Measurements from ENCODE around the gene MYO18B. TPM values are rescaled to one million over a fixed set of nuclear protein-coding genes. Genes with fewer than 3 reads are reported as not detected.

The MYO18B gene
- total and polyA plus RNA-seq, 2 donors from 2014 or later = 0.19 to 0.41 TPM

GRCh38 chr22:25969901-25970300 lies 227.9 kb downstream of the MYO18B start:
- Histone ChIP-seq H3K9ac (ENCODE audit: low read length in 3 of 3) (no peak overlapping the region), H3K27me3 (ENCODE audit: control insufficient read depth, insufficient read depth, low read length) (no peaks in the 10 kb centered on the region), H3K36me3 (ENCODE audit: control insufficient read depth in 2 of 3, insufficient read depth in 3 of 3, low read length in 3 of 3) (no peaks in the 10 kb centered on the region), H3K4me3 (ENCODE audit: low read length in 3 of 3) (no peak overlapping the region), H3K4me1 (ENCODE audit: control insufficient read depth in 2 of 3, insufficient read depth in 2 of 3, low read depth in 1 of 3, low read length in 3 of 3) (no peaks in the 10 kb centered on the region), H3K9me3 (ENCODE audit: control insufficient read depth in 2 of 3, insufficient read depth in 1 of 3, low read length in 3 of 3) (no peaks in the 10 kb centered on the region), H3K27ac (ENCODE audit: low read depth in 2 of 2, low read length in 2 of 2) (no peak overlapping the region)
- intact Hi-C loops (cut with DNase I) = no loop called here
- no peak for DNase-seq
- FAIRE-seq = no peak
- TF ChIP-seq CTCF (IDR thresholded peaks at IDR 0.05; ENCODE audit: borderline replicate concordance, extremely low read depth, insufficient read depth) = no peak

- Histone ChIP-seq H3K36me3 (ENCODE audit: control insufficient read depth in 2 of 3, insufficient read depth in 3 of 3, low read length in 3 of 3) (no peaks in the 10 kb centered on the region), H3K4me3 (ENCODE audit: low read length in 3 of 3) (no peak overlapping the region), H3K4me1 (ENCODE audit: control insufficient read depth in 2 of 3, insufficient read depth in 2 of 3, low read depth in 1 of 3, low read length in 3 of 3) (no peaks in the 10 kb centered on the region), H3K9ac (ENCODE audit: low read length in 3 of 3) (no peak overlapping the region), H3K9me3 (ENCODE audit: control insufficient read depth in 2 of 3, insufficient read depth in 1 of 3, low read length in 3 of 3) (no peaks in the 10 kb centered on the region), H3K27ac (ENCODE audit: low read depth in 2 of 2, low read length in 2 of 2) (no peak overlapping the region), H3K27me3 (ENCODE audit: control insufficient read depth, insufficient read depth, low read length) (no peaks in the 10 kb centered on the region)
- no peak for FAIRE-seq
- intact Hi-C loops (cut with DNase I) = no loop called here
- no peak for TF ChIP-seq CTCF (IDR thresholded peaks at IDR 0.05; ENCODE audit: borderline replicate concordance, extremely low read depth, insufficient read depth)
- DNase-seq = peak in 3 of 5 donors; percentile 14 to 68 (median 16)
These were observed 228.5 kb downstream of the MYO18B start for GRCh38 chr22:25970374-25970911.

- Histone ChIP-seq H3K27ac (ENCODE audit: low read depth in 2 of 2, low read length in 2 of 2) (no peak overlapping the region), H3K27me3 (ENCODE audit: control insufficient read depth, insufficient read depth, low read length) (no peaks in the 10 kb centered on the region), H3K9me3 (ENCODE audit: control insufficient read depth in 2 of 3, insufficient read depth in 1 of 3, low read length in 3 of 3) (no peaks in the 10 kb centered on the region), H3K36me3 (ENCODE audit: control insufficient read depth in 2 of 3, insufficient read depth in 3 of 3, low read length in 3 of 3) (no peaks in the 10 kb centered on the region), H3K4me3 (ENCODE audit: low read length in 3 of 3) (no peak overlapping the region), H3K4me1 (ENCODE audit: control insufficient read depth in 2 of 3, insufficient read depth in 2 of 3, low read depth in 1 of 3, low read length in 3 of 3) (no peaks in the 10 kb centered on the region), H3K9ac (ENCODE audit: low read length in 3 of 3) (no peak overlapping the region)
- no peak for TF ChIP-seq CTCF (IDR thresholded peaks at IDR 0.05; ENCODE audit: borderline replicate concordance, extremely low read depth, insufficient read depth)
- DNase-seq (peak in 2 of 5 donors; percentile 11 to 25), FAIRE-seq (no peak)
- intact Hi-C loops (cut with DNase I) = no loop called here
These were observed 229.2 kb downstream of the MYO18B start for GRCh38 chr22:25970999-25971811.
